Neural cell (in vitro differentiated cells): Measurements from ENCODE around the gene ENC1. TPM values are rescaled to one million over a fixed set of nuclear protein-coding genes. Genes with fewer than 3 reads are reported as not detected.

Experiments used
- H2AFZ ChIP-seq: fragments of 200-600, 300-800 bp; sonication (generic), shearing (Covaris generic); 2 replicates; pipeline ENCODE4 v1.6.0; 2014; ENCODE audit warnings: low read depth, mild to moderate bottlenecking, antibody characterized with exemption, low read length, moderate library complexity
- H3F3A ChIP-seq: fragments of 200-600 bp; shearing (Covaris generic); 2 replicates; pipeline ENCODE4 v1.6.1; 2016; ENCODE audit warnings: mild to moderate bottlenecking, moderate library complexity, mixed read lengths, antibody characterized with exemption, low read length; ENCODE audit not compliant: insufficient read depth, poor library complexity, severe bottlenecking
- H3K27ac ChIP-seq: fragments of 200-600, 300-800 bp; sonication (generic), shearing (Covaris generic); 2 replicates; pipeline ENCODE4 v1.5.1; 2014; ENCODE audit warnings: mild to moderate bottlenecking, low read length, moderate library complexity
- H3K27me3 ChIP-seq: fragments of 300-800, 200-600 bp; sonication (generic), shearing (Covaris generic); 2 replicates; pipeline ENCODE4 v1.6.0; 2014; ENCODE audit warnings: mild to moderate bottlenecking, low read depth, low read length, moderate library complexity; ENCODE audit not compliant: insufficient read depth
- H3K36me3 ChIP-seq: fragments of 300-800, 200-600 bp; sonication (generic), shearing (Covaris generic); 2 replicates; pipeline ENCODE4 v1.5.1; 2014; ENCODE audit warnings: mild to moderate bottlenecking, antibody characterized with exemption, low read length, moderate library complexity; ENCODE audit not compliant: insufficient read depth
- H3K4me2 ChIP-seq: fragments of 300-800, 200-600 bp; sonication (generic), shearing (Covaris generic); 2 replicates; pipeline ENCODE4 v1.6.0; 2014; ENCODE audit warnings: mild to moderate bottlenecking, low read length
- H3K4me3 ChIP-seq: fragments of 300-800, 200-600 bp; sonication (generic), shearing (Covaris generic); 2 replicates; pipeline ENCODE4 v1.5.1; 2014; ENCODE audit warnings: mild to moderate bottlenecking, low read length, moderate library complexity
- H3K79me2 ChIP-seq: fragments of 200-600 bp; shearing (Covaris generic); replicated peaks from 2 replicates; pipeline ENCODE4 v1.6.0; 2014; ENCODE audit warnings: mild to moderate bottlenecking, low read length, moderate library complexity; ENCODE audit not compliant: insufficient read depth
- H3K9ac ChIP-seq: fragments of 300-800, 200-600 bp; sonication (generic), shearing (Covaris generic); 2 replicates; pipeline ENCODE4 v1.6.1; 2016; ENCODE audit warnings: mild to moderate bottlenecking, low read length, mixed read lengths
- H3K9me2 ChIP-seq: fragments of 200-600 bp; shearing (Covaris generic); 2 replicates; pipeline ENCODE4 v1.6.1; 2016; ENCODE audit warnings: mild to moderate bottlenecking, low read length, mixed read lengths; ENCODE audit not compliant: insufficient read depth
- H3K9me3 ChIP-seq: fragments of 200-600, 300-800 bp; sonication (generic), shearing (Covaris generic); 2 replicates; pipeline ENCODE4 v1.6.1; 2016; ENCODE audit warnings: mild to moderate bottlenecking, mixed run types, low read length, moderate library complexity, mixed read lengths
- H4K20me1 ChIP-seq: fragments of 200-600 bp; shearing (Covaris generic); 2 replicates; pipeline ENCODE4 v1.6.1; 2016; ENCODE audit warnings: mild to moderate bottlenecking, mixed run types; ENCODE audit not compliant: insufficient read depth
- CTCF ChIP-seq: fragments of 450-650 bp; IDR thresholded peaks from 2 replicates; pipeline ENCODE4 v1.5.1; 2014; ENCODE audit warnings: antibody characterized with exemption, mild to moderate bottlenecking, moderate library complexity; ENCODE audit not compliant: poor library complexity, severe bottlenecking
- EP300 ChIP-seq: fragments of 450-650 bp; conservative IDR thresholded peaks from 2 replicates; pipeline ENCODE4 v1.6.1; 2014; ENCODE audit warnings: antibody characterized with exemption, mild to moderate bottlenecking, moderate library complexity; ENCODE audit not compliant: poor library complexity, severe bottlenecking
- EZH2 ChIP-seq: fragments of 200-600, 300-800 bp; shearing (Covaris generic), sonication (generic); IDR thresholded peaks from 2 replicates; pipeline ENCODE4 v1.6.1; 2014; ENCODE audit warnings: antibody characterized with exemption, low read length, borderline replicate concordance, mild to moderate bottlenecking; ENCODE audit not compliant: insufficient read depth, poor library complexity, severe bottlenecking
- MXI1 ChIP-seq: fragments of 450-650 bp; conservative IDR thresholded peaks from 2 replicates; pipeline ENCODE4 v1.6.1; 2014; ENCODE audit warnings: antibody characterized with exemption, mild to moderate bottlenecking; ENCODE audit not compliant: poor library complexity, severe bottlenecking
- POLR2AphosphoS5 ChIP-seq: IDR thresholded peaks from 2 replicates; pipeline ENCODE4 v1.6.1; 2012
- RAD21 ChIP-seq: fragments of 450-650 bp; conservative IDR thresholded peaks from 2 replicates; pipeline ENCODE4 v1.6.1; 2014; ENCODE audit warnings: antibody characterized with exemption, mild to moderate bottlenecking, moderate library complexity
- REST ChIP-seq: IDR thresholded peaks from 2 replicates; pipeline ENCODE4 v1.6.1; 2012; ENCODE audit warnings: borderline replicate concordance
- SMC3 ChIP-seq: fragments of 450-650 bp; conservative IDR thresholded peaks from 2 replicates; pipeline ENCODE4 v1.6.1; 2014; ENCODE audit warnings: antibody characterized with exemption, mild to moderate bottlenecking, moderate library complexity; ENCODE audit not compliant: poor library complexity
- TAF1 ChIP-seq: IDR thresholded peaks from 2 replicates; pipeline ENCODE4 v1.6.1; 2012; ENCODE audit warnings: low read depth
- polyA plus RNA-seq: library from polyadenylated mRNA; depleted of rRNA; stranded (reverse); fragments of >200 nt; gene quantifications from 2 replicates; pipeline ENCODE4 v1.2.3, GENCODE V29; 2014

ENC1 gene
- polyA plus RNA-seq, 1 donor from 2014 or later = 449 TPM

DNA sequence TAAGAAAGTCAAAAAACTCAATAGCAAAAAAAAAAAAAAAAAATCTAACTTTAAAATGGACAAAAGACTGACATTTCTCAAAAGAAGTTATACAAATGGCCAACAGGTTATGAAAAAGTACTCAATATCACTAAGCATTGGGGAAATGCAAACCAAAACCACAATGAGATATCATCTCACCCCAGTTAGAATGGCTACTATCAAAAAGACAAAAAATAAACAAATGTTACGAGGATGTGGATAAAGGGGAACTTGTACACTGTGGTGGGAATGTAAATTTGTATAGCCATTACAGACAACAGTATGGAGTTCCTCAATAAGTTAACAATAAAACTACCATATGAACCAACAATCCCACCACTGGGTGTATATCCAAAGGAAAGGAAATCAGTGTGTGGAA, 37.2 kb downstream of the ENC1 start:
- Histone ChIP-seq H3K27ac (no peak overlapping the region), H3K4me2 (no peak overlapping the region)

DNA sequence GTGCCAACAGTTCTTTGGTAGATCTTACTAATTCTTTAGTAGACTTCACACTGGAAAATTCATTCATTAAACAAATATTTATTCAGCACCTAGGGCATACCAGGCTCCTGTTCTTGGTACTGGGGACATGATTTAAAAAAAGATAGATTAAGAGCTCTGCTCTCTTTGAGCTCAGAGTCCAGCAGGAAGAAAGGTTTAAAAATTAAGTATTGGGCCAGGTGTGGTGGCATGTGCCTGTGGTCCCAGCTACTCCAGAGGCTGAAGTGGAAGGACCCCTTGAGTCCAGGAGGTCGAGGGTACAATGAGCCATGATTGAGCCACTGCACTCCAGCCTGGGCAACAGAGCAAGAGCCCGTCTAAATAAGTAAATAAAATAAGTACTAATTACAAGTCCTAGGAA, 41.4 kb downstream of the ENC1 start:
- Histone ChIP-seq H3K9me3 (no peaks in the 10 kb centered on the region), H3K36me3 (no peaks in the 10 kb centered on the region), H3K4me2 (no peak overlapping the region), H3K27ac (no peak overlapping the region), H3K27me3 (no peaks in the 10 kb centered on the region), H3K9me2 (no peaks in the 10 kb centered on the region), H4K20me1 (no peaks in the 10 kb centered on the region), H3K9ac (no peak overlapping the region), H3F3A (no peaks in the 10 kb centered on the region), H2AFZ (no peak overlapping the region), H3K79me2 (no peaks in the 10 kb centered on the region), H3K4me3 (no peak overlapping the region)
- TF ChIP-seq REST (no peak), EP300 (no peak), TAF1 (no peak), RAD21 (no peak), EZH2 (no peak), SMC3 (no peak)

More for the DNA sequence above, 37.2 kb downstream of the ENC1 start:
- H3K9me3 ChIP-seq = no peaks in the 10 kb centered on the region
- no peaks in the 10 kb centered on the region for H3F3A ChIP-seq
- no peak overlapping the region for H3K9ac ChIP-seq
- H3K9me2 ChIP-seq = no peaks in the 10 kb centered on the region
- no peak overlapping the region for H3K4me3 ChIP-seq
- TF ChIP-seq TAF1 (no peak), CTCF (no peak), EZH2 (no peak), SMC3 (no peak), REST (no peak), MXI1 (no peak), EP300 (no peak), POLR2AphosphoS5 (no peak), RAD21 (no peak)
- no peak overlapping the region for H2AFZ ChIP-seq
- H3K79me2 ChIP-seq = no peaks in the 10 kb centered on the region
- H3K36me3 ChIP-seq = no peaks in the 10 kb centered on the region
- no peaks in the 10 kb centered on the region for H4K20me1 ChIP-seq
- no peaks in the 10 kb centered on the region for H3K27me3 ChIP-seq
